GM12864 (cell line): Measurements from ENCODE around the gene IGDCC3.

ENCODE experiments used
- DNase-seq: peaks from one replicate; pipeline ENCODE4 v3.0.0-alpha.2; 2011; ENCODE audit warnings: low read depth
- H3K4me3 ChIP-seq: 2 replicates; pipeline ENCODE4 v1.5.1; 2011; ENCODE audit warnings: mild to moderate bottlenecking, low read depth, low read length, control low read depth
- CTCF ChIP-seq: IDR thresholded peaks from 2 replicates; pipeline ENCODE4 v1.5.1; 2011; ENCODE audit warnings: low read depth, mild to moderate bottlenecking, moderate library complexity, low read length, control low read depth, inconsistent platforms; ENCODE audit errors: missing control alignments

IGDCC3 gene

DNA sequence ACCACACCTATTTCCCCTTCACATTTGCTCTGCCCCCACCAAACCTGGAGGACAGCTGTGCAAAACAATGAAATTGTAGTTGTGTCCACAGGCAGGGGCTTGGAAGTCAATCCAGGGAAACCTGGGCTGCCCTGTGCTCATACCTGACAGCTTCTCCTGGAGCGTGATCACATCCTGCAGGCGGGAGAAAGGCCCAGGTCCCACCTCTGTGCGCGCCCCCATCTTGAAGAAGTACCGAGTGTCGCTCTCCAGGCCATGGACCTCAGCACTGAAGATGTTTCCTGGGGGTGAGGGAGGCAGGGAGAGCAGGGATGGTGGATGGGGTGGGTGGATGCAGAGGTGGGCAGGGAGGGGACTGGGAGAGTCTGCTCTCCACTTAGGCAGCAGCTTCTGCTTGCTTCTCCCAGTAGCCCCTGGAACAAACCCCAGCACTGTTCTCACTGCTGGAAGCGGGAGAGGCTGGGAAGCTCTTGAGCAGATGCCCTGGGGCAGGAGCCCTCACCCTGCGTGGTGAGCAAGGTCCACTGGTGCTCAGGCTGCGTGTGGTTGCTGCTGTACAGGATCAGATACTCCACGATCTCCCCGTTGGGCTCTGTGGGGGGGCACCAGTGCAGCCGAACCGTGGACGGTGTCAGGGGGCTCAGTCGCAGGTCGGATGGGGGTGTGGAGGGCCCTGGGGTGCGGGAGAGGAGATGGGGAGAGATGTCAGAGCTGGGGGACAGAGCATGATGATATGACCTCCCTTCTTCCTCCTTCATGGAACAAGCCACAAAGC, 10.7 kb upstream of the IGDCC3 start:
- no peak for TF ChIP-seq CTCF
- DNase-seq, result no peak

GRCh38 chr15:65386886-65387285, 9.1 kb upstream of the IGDCC3 start:
- DNase-seq, result no peak
- no peak overlapping the region for H3K4me3 ChIP-seq
- TF ChIP-seq CTCF, result no peak

More for the DNA sequence above, 10.7 kb upstream of the IGDCC3 start:
- no peak overlapping the region for H3K4me3 ChIP-seq

- TF ChIP-seq CTCF, result no peak
- no peak overlapping the region for H3K4me3 ChIP-seq
- DNase-seq, result no peak
Observed at GRCh38 chr15:65386376-65386775, 8.6 kb upstream of the IGDCC3 start.

DNA sequence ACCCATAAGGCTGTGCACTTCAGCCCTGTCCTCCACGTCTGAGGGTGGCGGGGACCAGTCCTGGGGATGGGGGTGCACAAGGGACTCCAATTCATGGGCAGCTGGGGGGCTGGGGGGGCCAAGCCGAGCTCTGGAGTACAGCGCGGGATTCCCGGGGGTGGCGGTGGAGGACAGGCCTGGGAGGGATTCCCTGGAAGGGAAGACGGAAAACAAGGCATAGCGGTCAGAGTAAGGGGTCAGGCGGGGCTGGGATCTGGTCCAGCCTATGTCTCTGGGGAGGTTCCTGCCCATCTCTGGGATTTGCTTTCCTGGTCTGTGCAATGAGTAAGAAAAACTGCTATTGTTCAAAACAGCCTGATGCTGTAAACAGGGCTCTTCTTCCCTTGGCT, 8.1 kb upstream of the IGDCC3 start:
- H3K4me3 ChIP-seq, result no peak overlapping the region
- TF ChIP-seq CTCF, result no peak
- DNase-seq, result no peak

GRCh38 chr15:65384895-65385869, 7.4 kb upstream of the IGDCC3 start:
- TF ChIP-seq CTCF, result peak; percentile 91
- H3K4me3 ChIP-seq, result peak overlapping the region; percentile 10
- peak; percentile 39 for DNase-seq

- no peak for DNase-seq
- TF ChIP-seq CTCF, result no peak
- H3K4me3 ChIP-seq, result no peak overlapping the region
Observed at GRCh38 chr15:65384505-65384894, 6.7 kb upstream of the IGDCC3 start.
